Mammary epithelial cell (primary cell): ENCODE results near the gene ZC3H12D.

Source experiments
- EZH2 ChIP-seq: IDR thresholded peaks from 2 replicates; pipeline ENCODE4 v1.6.1; 2012; ENCODE audit warnings: low read length, inconsistent platforms, borderline replicate concordance
- TF ChIP-seq, protein P1 (sequence below), 2 donors: IDR thresholded peaks in 1 of 2; conservative IDR thresholded peaks in 1 of 2; 2 replicates each; pipeline ENCODE4 v1.5.1; 2011 to 2012; ENCODE audit warnings: inconsistent platforms in 2 of 2, low read length in 2 of 2, mild to moderate bottlenecking in 2 of 2, control low read depth in 1 of 2, low read depth in 1 of 2; ENCODE audit not compliant: insufficient read depth in 1 of 2; ENCODE audit errors: extremely low read depth in 1 of 2

DNA sequence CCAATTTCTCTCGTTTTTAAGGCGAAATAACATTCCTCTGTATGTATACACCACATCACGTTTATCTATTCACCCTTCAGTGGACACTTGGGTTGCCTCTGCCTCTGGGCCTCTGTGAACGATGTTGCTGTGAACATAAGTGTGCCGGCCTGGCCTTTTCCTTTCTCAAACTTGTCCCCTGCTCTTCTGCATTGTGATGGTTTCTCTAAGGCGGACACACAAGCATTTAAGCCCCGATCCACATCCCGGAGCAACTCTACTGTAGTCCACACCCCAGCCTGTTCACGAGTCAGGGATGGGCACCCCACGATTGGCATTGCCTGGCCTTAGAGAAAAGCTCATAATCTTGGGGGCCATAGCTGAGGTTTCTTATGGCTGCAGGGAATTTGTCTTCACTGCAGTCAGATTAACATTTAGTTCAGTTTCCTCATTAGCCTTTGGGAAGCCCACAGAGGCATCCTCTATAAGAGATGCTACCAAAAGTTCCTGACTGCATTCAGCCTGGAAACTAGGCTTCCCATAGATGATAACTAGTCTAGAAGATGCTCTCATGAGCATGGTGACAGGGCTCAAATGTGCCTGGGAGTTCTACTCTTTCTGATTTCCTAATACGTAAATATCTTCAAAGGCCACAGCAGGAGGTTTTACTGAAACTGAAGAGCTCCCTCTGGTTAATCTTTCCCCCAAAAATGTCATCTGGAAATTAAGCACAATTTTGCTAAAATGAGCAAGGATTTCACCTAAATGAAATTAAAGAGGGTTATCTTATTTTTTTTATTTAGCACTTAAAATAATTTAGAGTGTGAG, 762 bp downstream of the ZC3H12D start:
- TF ChIP-seq, protein P1, sequence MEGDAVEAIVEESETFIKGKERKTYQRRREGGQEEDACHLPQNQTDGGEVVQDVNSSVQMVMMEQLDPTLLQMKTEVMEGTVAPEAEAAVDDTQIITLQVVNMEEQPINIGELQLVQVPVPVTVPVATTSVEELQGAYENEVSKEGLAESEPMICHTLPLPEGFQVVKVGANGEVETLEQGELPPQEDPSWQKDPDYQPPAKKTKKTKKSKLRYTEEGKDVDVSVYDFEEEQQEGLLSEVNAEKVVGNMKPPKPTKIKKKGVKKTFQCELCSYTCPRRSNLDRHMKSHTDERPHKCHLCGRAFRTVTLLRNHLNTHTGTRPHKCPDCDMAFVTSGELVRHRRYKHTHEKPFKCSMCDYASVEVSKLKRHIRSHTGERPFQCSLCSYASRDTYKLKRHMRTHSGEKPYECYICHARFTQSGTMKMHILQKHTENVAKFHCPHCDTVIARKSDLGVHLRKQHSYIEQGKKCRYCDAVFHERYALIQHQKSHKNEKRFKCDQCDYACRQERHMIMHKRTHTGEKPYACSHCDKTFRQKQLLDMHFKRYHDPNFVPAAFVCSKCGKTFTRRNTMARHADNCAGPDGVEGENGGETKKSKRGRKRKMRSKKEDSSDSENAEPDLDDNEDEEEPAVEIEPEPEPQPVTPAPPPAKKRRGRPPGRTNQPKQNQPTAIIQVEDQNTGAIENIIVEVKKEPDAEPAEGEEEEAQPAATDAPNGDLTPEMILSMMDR (conservative IDR thresholded peaks at IDR 0.05 in 1 of 2, IDR thresholded peaks at IDR 0.05 in 1 of 2; ENCODE audit: extremely low read depth in 1 of 2, insufficient read depth in 1 of 2, low read depth in 1 of 2, low read length in 2 of 2): no peak
- TF ChIP-seq EZH2: no peak
